ENCODE data around the gene SMIM44. TPM values are rescaled to one million over a fixed set of nuclear protein-coding genes. Genes with fewer than 3 reads are reported as not detected.
"Not testable (repeated sequence)": the region's sequence is repeated elsewhere in the genome, so short reads cannot be mapped to it uniquely, and the experiment has no call there.

The SMIM44 gene
- polyA plus RNA-seq, 3 donors = not detected

DNA sequence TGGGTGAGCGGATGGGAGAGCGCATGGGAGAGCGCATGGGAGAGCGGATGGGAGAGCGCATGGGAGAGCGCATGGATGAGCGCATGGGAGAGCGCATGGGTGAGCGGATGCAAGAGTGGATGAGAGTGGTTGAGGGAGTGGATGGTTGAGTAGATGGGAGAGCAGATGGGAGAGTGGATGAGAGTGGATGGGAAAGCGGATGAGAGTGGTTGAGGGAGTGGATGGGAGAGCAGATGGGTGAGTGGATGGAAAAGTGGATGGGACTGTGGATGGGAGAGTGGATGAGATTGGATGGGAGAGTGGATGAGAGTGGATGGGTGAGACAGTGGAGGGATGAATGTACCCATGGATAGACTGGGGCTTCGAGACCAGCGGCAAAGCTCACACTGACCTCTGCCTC lies 47.1 kb upstream of the SMIM44 start:
- H3K4me1 Mint-ChIP-seq = no peaks in the 10 kb centered on the region
- peaks cover 20% of the 10 kb centered on the region for H4K20me1 ChIP-seq (ENCODE audit: insufficient read depth, low read length)
- H3K4me3 ChIP-seq (replicated peaks in 1 of 3; ENCODE audit: low read depth in 2 of 3, low read length in 3 of 3) = no peak overlapping the region
- H3K9ac ChIP-seq (ENCODE audit: insufficient read depth, low read length, poor library complexity, severe bottlenecking) = no peak overlapping the region
- no peak overlapping the region for H3K27ac ChIP-seq (ENCODE audit: low read depth in 1 of 2, low read length in 2 of 2)
- no peaks in the 10 kb centered on the region for H3K27me3 ChIP-seq (ENCODE audit: control insufficient read depth in 2 of 2, insufficient read depth in 2 of 2, low read length in 2 of 2)
- no peak overlapping the region for H3K27ac Mint-ChIP-seq
- no peak overlapping the region for H3K4me3 Mint-ChIP-seq
- H3K79me2 ChIP-seq (ENCODE audit: insufficient read depth, low read length) = no peaks in the 10 kb centered on the region
- WGBS (ENCODE audit: insufficient coverage) = 98% methylated on average over 12 of the region's 12 CpGs
- intact Hi-C loops (cut with micrococcal nuclease) = no loop called here
- peaks cover 75 to 85% of the 10 kb centered on the region in 2 donors for H3K36me3 ChIP-seq (replicated peaks in 1 of 2; ENCODE audit: control insufficient read depth in 1 of 2, insufficient read depth in 2 of 2, low read length in 2 of 2)
- H3K4me1 ChIP-seq (ENCODE audit: control insufficient read depth in 1 of 2, insufficient read depth in 2 of 2, low read length in 2 of 2) = no peaks in the 10 kb centered on the region
- H2AFZ ChIP-seq (ENCODE audit: insufficient read depth, low read depth, low read length, poor library complexity, severe bottlenecking) = no peak overlapping the region
- TF ChIP-seq, protein P1, sequence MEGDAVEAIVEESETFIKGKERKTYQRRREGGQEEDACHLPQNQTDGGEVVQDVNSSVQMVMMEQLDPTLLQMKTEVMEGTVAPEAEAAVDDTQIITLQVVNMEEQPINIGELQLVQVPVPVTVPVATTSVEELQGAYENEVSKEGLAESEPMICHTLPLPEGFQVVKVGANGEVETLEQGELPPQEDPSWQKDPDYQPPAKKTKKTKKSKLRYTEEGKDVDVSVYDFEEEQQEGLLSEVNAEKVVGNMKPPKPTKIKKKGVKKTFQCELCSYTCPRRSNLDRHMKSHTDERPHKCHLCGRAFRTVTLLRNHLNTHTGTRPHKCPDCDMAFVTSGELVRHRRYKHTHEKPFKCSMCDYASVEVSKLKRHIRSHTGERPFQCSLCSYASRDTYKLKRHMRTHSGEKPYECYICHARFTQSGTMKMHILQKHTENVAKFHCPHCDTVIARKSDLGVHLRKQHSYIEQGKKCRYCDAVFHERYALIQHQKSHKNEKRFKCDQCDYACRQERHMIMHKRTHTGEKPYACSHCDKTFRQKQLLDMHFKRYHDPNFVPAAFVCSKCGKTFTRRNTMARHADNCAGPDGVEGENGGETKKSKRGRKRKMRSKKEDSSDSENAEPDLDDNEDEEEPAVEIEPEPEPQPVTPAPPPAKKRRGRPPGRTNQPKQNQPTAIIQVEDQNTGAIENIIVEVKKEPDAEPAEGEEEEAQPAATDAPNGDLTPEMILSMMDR (IDR thresholded peaks at IDR 0.05) = no peak
- peaks cover 37 to 50% of the 10 kb centered on the region in 2 donors for H3K36me3 Mint-ChIP-seq
- no peak overlapping the region for H3K4me2 ChIP-seq (replicated peaks; ENCODE audit: extremely low read depth, low read length, poor library complexity, severe bottlenecking)
- DNase-seq = no peak
- H3K27me3 Mint-ChIP-seq (ENCODE audit: low read depth in 3 of 3) = peaks cover 0 to 1% (median 0%) of the 10 kb centered on the region in 3 donors
- H3K9me3 ChIP-seq (replicated peaks in 1 of 2; ENCODE audit: control insufficient read depth in 1 of 2, insufficient read depth in 1 of 2, low read length in 2 of 2) = no peaks in the 10 kb centered on the region
- peaks cover 0 to 1% (median 0%) of the 10 kb centered on the region in 7 donors for H3K9me3 Mint-ChIP-seq

DNA sequence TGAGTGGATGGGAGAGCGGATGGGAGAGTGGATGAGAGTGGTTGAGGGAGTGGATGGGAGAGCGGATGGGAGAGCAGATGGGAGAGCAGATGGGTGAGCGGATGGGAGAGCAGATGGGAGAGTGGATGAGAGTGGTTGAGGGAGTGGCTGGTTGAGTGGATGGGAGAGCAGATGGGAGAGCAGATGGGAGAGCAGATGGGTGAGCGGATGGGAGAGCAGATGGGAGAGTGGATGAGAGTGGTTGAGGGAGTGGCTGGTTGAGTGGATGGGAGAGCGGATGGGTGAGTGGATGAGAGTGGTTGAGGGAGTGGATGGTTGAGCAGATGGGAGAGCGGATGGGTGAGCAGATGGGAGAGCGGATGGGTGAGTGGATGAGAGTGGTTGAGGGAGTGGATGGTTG lies 46.1 kb upstream of the SMIM44 start:
- H2AFZ ChIP-seq (ENCODE audit: insufficient read depth, low read depth, low read length, poor library complexity, severe bottlenecking); H3K9ac ChIP-seq (ENCODE audit: insufficient read depth, low read length, poor library complexity, severe bottlenecking); H3K79me2 ChIP-seq (ENCODE audit: insufficient read depth, low read length); H3K9me3 Mint-ChIP-seq; H3K9me3 ChIP-seq (replicated peaks in 1 of 2; ENCODE audit: control insufficient read depth in 1 of 2, insufficient read depth in 1 of 2, low read length in 2 of 2); H3K4me3 ChIP-seq (replicated peaks in 1 of 3; ENCODE audit: low read depth in 2 of 3, low read length in 3 of 3); H3K27ac Mint-ChIP-seq; H3K4me2 ChIP-seq (replicated peaks; ENCODE audit: extremely low read depth, low read length, poor library complexity, severe bottlenecking); H3K27me3 ChIP-seq (ENCODE audit: control insufficient read depth in 2 of 2, insufficient read depth in 2 of 2, low read length in 2 of 2); H3K4me3 Mint-ChIP-seq; H3K27me3 Mint-ChIP-seq (ENCODE audit: low read depth in 3 of 3); H3K4me1 Mint-ChIP-seq; H3K27ac ChIP-seq (ENCODE audit: low read depth in 1 of 2, low read length in 2 of 2); H3K4me1 ChIP-seq (ENCODE audit: control insufficient read depth in 1 of 2, insufficient read depth in 2 of 2, low read length in 2 of 2); intact Hi-C loops (cut with micrococcal nuclease); DNase-seq: not testable (repeated sequence)
- WGBS (ENCODE audit: insufficient coverage) = 99% methylated on average over 7 of the region's 7 CpGs
- H4K20me1 ChIP-seq (ENCODE audit: insufficient read depth, low read length) = peaks cover 17% of the 10 kb centered on the region
- H3K36me3 Mint-ChIP-seq = peaks cover 33 to 46% of the 10 kb centered on the region in 2 donors
- peaks cover 73 to 83% of the 10 kb centered on the region in 2 donors for H3K36me3 ChIP-seq (replicated peaks in 1 of 2; ENCODE audit: control insufficient read depth in 1 of 2, insufficient read depth in 2 of 2, low read length in 2 of 2)

Measured in CD14-positive monocyte (primary cell).